Hypothalamus (tissue), 51 donors: Measurements from ENCODE around the gene ROBO3.
A peak's percentile ranks its signal among the peaks of the same experiment; 100 is the strongest.

Source experiments
- DNase-seq, 51 donors: peaks; one replicate each; lab custom pipeline; 2025; lab: John Stamatoyannopoulos, UW

ROBO3 gene

GRCh38 chr11:124865181-124865901 is at the start of gene ROBO3:
ROBO3 (plus strand) TSS chr11:124865432; CDS start chr11:124865578, 146 bp downstream.
- no peak for DNase-seq

GRCh38 chr11:124817036-124817435 is 48.2 kb upstream of the ROBO3 start:
- no peak for DNase-seq

GRCh38 chr11:124821995-124822730 is 43.1 kb upstream of the ROBO3 start:
- no peak for DNase-seq

GRCh38 chr11:124823512-124824376 is 41.5 kb upstream of the ROBO3 start:
- DNase-seq: no peak

- DNase-seq: no peak
These were observed 39.4 kb upstream of the ROBO3 start for GRCh38 chr11:124825876-124826275.

- DNase-seq: no peak
These were observed 35.2 kb upstream of the ROBO3 start for GRCh38 chr11:124829986-124830385.

GRCh38 chr11:124830749-124831148 is 34.5 kb upstream of the ROBO3 start:
- no peak for DNase-seq

GRCh38 chr11:124831897-124832296 is 33.3 kb upstream of the ROBO3 start:
- DNase-seq: no peak

GRCh38 chr11:124832571-124832970 is 32.7 kb upstream of the ROBO3 start:
- DNase-seq: no peak

GRCh38 chr11:124834526-124835180 is 30.6 kb upstream of the ROBO3 start:
- DNase-seq: no peak

GRCh38 chr11:124835918-124836317 is 29.3 kb upstream of the ROBO3 start:
- DNase-seq: no peak

GRCh38 chr11:124837491-124837856 is 27.8 kb upstream of the ROBO3 start:
- peak in 6 of 51 donors; percentile 3 to 67 (median 10) for DNase-seq

- peak in 1 of 51 donors; percentile 51 for DNase-seq
These were observed 26.5 kb upstream of the ROBO3 start for GRCh38 chr11:124838805-124839127.

GRCh38 chr11:124839128-124839971 is 25.9 kb upstream of the ROBO3 start:
- DNase-seq: peak in 4 of 51 donors; percentile 5 to 17 (median 6)

GRCh38 chr11:124839972-124840621 is 25.1 kb upstream of the ROBO3 start:
- DNase-seq: no peak

- no peak for DNase-seq
These were observed 24.6 kb upstream of the ROBO3 start for GRCh38 chr11:124840666-124841065.

GRCh38 chr11:124841201-124841600 is 24.0 kb upstream of the ROBO3 start:
- DNase-seq: no peak

- no peak for DNase-seq
These were observed 23.4 kb upstream of the ROBO3 start for GRCh38 chr11:124841840-124842239.

GRCh38 chr11:124842305-124842704 is 22.9 kb upstream of the ROBO3 start:
- no peak for DNase-seq

GRCh38 chr11:124843616-124843910 is 21.7 kb upstream of the ROBO3 start:
- no peak for DNase-seq
